ENCODE results near the gene ERVMER34-1. TPM values are rescaled to one million over a fixed set of nuclear protein-coding genes. Genes with fewer than 3 reads are reported as not detected.
A peak's percentile ranks its signal among the peaks of the same experiment; 100 is the strongest.

The ERVMER34-1 gene
- total RNA-seq, 3 donors from 2014 or later, result 1.6 to 2.8 TPM; not detected in 1

- no peaks in the 10 kb centered on the region for H3K36me3 ChIP-seq
- intact Hi-C loops (cut with DNase I; ENCODE audit: low total_unique reads), result no loop called here
- H3K9me3 ChIP-seq, result no peaks in the 10 kb centered on the region
- no peaks in the 10 kb centered on the region for H3K4me1 ChIP-seq
- DNase-seq (ENCODE audit: low spot score in 2 of 2), result peak; percentile 94
- H3K27ac ChIP-seq, result peak overlapping the region; percentile 91 to 94
- TF ChIP-seq POLR2A (IDR thresholded peaks at IDR 0.05), result no peak
- peak in 1 of 3 donors; percentile 6 for TF ChIP-seq CTCF (IDR thresholded peaks at IDR 0.05)
- TF ChIP-seq POLR2AphosphoS5 (IDR thresholded peaks at IDR 0.05), result peak; percentile 54 to 82 (median 71)
- peak overlapping the region; percentile 81 to 87 (median 82) for H3K4me3 ChIP-seq
- no peaks in the 10 kb centered on the region for H3K27me3 ChIP-seq
Measured at GRCh38 chr4:52721968-52722815, 29.0 kb downstream of the ERVMER34-1 start.

- DNase-seq (ENCODE audit: low spot score in 2 of 2), result no peak
- H3K4me1 ChIP-seq, result peaks cover 0 to 18% of the 10 kb centered on the region in 2 donors
- TF ChIP-seq POLR2AphosphoS5 (IDR thresholded peaks at IDR 0.05) (no peak), CTCF (IDR thresholded peaks at IDR 0.05) (no peak), POLR2A (IDR thresholded peaks at IDR 0.05) (no peak)
- H3K27ac ChIP-seq, result no peak overlapping the region
- no peaks in the 10 kb centered on the region for H3K27me3 ChIP-seq
- no peaks in the 10 kb centered on the region for H3K9me3 ChIP-seq
- no peak overlapping the region for H3K4me3 ChIP-seq
- intact Hi-C loops (cut with DNase I; ENCODE audit: low total_unique reads), result loop anchor here (10.0 kb wide), 1 partner anchor 1947 kb away; no protein-coding TSS in a partner anchor
- no peaks in the 10 kb centered on the region for H3K36me3 ChIP-seq
Measured at GRCh38 chr4:52718123-52718522, 33.1 kb downstream of the ERVMER34-1 start.

GRCh38 chr4:52716364-52717151 lies 34.7 kb downstream of the ERVMER34-1 start:
- Histone ChIP-seq H3K4me1 (peaks cover 0 to 18% of the 10 kb centered on the region in 2 donors), H3K27ac (no peak overlapping the region), H3K9me3 (no peaks in the 10 kb centered on the region), H3K4me3 (no peak overlapping the region), H3K36me3 (no peaks in the 10 kb centered on the region), H3K27me3 (no peaks in the 10 kb centered on the region)
- DNase-seq (ENCODE audit: low spot score in 2 of 2), result no peak
- intact Hi-C loops (cut with DNase I; ENCODE audit: low total_unique reads), result loop anchor here (10.0 kb wide), 1 partner anchor 1948 kb away; no protein-coding TSS in a partner anchor
- no peak for TF ChIP-seq POLR2A (IDR thresholded peaks at IDR 0.05)
- no peak for TF ChIP-seq POLR2AphosphoS5 (IDR thresholded peaks at IDR 0.05)
- no peak for TF ChIP-seq CTCF (IDR thresholded peaks at IDR 0.05)

GRCh38 chr4:52715914-52716313 lies 35.3 kb downstream of the ERVMER34-1 start:
- Histone ChIP-seq H3K27ac (no peak overlapping the region), H3K36me3 (no peaks in the 10 kb centered on the region), H3K4me1 (peaks cover 0 to 18% of the 10 kb centered on the region in 2 donors), H3K27me3 (no peaks in the 10 kb centered on the region), H3K9me3 (no peaks in the 10 kb centered on the region), H3K4me3 (no peak overlapping the region)
- intact Hi-C loops (cut with DNase I; ENCODE audit: low total_unique reads), result loop anchor here (10.0 kb wide), 1 partner anchor 1949 kb away; no protein-coding TSS in a partner anchor
- no peak for DNase-seq (ENCODE audit: low spot score in 2 of 2)
- TF ChIP-seq POLR2AphosphoS5 (IDR thresholded peaks at IDR 0.05), result no peak
- TF ChIP-seq CTCF (IDR thresholded peaks at IDR 0.05), result no peak
- no peak for TF ChIP-seq POLR2A (IDR thresholded peaks at IDR 0.05)
